GM12873 (cell line): ENCODE results near the gene ART5.

ENCODE experiments used
- TF ChIP-seq, protein P1 (sequence below): IDR thresholded peaks from 2 replicates; pipeline ENCODE4 v1.5.1; 2012; ENCODE audit warnings: low read depth, mild to moderate bottlenecking, moderate library complexity, low read length, control low read depth; ENCODE audit not compliant: insufficient read depth; ENCODE audit errors: missing control alignments

Gene ART5

DNA sequence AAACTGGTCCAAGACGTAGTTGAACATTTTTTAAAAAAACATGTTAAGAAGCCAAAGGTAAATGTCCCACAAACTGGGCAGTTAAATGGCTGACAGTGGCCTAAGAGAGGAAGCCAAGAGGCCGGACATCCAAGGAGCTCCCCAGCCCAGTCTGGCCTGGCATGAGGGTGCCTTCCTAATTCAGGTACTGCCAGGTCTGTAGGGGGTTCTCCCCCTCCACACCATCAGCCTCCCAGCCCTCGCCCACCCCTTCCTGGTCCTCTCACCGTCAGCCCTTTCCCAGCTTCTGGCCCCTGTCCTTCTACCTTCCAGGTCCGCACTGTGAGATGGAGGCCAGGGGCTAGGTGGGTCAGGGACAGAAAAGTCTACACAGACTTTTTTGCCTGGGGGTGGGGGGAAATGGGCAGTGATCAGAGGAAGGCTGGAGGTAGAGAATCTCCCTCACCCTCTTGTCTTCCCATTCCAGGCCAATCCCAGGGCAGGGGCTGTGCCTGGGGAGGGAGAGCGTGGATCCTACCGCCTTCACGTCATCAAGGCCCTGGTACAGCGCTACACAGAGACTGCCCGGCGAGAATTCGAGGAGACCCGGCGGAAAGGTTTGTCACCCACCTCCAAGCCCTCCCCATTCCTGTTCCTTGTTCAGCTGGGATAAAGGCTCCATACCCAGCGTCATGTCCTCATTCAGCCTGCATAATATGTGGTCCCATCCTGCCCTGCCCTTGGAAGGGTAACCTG lies 6.0 kb downstream of the ART5 start:
- TF ChIP-seq, protein P1, sequence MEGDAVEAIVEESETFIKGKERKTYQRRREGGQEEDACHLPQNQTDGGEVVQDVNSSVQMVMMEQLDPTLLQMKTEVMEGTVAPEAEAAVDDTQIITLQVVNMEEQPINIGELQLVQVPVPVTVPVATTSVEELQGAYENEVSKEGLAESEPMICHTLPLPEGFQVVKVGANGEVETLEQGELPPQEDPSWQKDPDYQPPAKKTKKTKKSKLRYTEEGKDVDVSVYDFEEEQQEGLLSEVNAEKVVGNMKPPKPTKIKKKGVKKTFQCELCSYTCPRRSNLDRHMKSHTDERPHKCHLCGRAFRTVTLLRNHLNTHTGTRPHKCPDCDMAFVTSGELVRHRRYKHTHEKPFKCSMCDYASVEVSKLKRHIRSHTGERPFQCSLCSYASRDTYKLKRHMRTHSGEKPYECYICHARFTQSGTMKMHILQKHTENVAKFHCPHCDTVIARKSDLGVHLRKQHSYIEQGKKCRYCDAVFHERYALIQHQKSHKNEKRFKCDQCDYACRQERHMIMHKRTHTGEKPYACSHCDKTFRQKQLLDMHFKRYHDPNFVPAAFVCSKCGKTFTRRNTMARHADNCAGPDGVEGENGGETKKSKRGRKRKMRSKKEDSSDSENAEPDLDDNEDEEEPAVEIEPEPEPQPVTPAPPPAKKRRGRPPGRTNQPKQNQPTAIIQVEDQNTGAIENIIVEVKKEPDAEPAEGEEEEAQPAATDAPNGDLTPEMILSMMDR: no peak

DNA sequence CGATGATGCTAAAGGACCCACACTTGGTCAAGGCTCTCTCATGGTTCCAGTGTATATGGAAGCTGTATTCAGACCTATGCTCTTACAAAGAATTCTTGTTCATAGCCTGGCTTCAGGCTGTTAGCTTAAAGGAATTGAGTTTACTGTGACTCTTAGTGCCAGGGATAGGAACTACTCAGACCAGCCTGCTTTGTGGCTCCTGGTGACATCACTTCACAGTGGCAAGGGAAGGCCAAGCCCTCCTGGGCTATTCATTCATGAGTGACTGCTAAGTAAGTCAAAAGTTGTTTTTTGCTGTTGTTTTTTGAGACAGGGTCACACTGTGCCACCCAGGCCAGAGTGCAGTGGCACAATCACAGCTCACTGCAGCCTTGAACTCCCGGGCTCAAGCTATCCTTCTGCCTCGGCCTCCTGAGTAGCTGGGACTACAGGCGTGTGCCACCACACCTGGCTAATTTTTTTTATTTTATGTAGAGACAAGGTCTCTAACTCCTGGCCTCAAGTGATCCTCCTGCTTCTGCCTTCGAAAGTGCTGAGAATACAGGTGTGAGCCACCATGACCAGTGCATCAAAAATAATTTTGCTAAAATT lies 9.6 kb downstream of the ART5 start:
- TF ChIP-seq, protein P1: no peak

DNA sequence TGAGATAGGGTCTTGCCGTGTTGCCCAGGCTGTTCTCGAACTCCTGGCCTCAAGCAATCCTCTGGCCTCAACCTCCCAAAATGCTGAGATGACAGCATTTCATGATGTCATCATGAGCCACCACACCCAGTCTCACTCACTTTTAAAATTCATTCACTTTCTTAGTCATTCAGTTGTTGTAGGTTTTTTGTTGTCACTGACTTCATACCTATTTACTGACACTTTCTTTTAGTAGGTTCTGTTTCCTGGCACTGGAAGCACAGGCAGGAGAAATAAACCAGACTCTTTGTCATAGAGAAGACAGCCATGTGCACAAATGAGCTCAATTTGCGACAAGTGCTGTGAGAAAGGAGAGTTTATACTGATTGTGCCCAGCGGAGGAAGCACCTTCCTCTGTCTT lies 10.5 kb downstream of the ART5 start:
- TF ChIP-seq, protein P1: no peak

DNA sequence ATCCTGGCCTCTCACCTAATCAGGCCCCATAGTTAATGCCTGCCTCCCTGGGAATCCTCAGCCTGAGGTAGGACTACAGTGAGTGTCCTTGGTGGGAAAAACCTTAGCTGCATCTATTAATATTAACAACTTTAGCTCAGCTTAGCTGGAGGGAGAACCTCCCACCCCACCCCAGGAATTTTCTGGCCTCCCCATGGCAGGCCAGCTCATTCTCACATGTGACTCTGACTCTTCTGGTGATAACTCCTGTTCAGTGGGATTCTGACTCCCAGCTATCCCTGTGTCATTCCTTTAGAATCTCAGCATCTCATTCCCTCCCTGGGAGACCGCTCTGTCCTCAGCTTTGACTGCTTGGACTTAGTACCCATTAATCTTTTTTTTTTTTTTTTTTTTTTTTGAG lies 14.5 kb downstream of the ART5 start:
- TF ChIP-seq, protein P1: no peak

DNA sequence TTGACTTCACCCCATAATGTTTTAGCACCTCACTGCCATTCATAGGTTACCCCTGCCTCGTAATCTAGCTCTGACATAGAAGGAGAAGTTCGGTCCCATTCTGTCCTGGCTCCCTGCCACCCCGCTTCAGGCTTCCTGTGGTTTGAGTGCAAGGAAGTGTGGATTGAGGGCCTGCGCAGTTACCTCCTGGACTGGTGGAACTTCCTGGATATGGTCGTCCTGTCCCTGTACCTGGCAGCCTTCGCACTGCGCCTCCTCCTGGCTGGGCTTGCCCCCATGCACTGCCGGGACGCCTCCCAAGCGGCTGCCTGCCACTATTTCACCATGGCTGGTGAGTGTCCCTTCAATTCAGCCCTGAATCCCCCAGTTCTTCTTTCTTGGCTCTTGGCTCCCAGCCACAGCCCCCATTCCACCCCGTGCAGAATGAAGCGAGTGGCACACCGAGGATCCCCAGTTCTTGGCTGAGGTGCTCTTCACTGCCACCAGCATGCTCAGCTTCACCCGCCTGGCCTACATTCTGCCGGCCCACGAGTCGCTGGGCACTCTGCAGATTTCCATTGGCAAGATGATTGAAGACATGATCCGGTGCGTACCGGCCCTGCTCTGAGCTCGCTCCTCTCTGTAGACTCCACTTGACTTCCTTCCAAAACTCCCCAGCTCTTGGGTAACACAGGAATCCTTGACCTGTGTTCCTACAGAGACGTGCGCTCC lies 15.4 kb downstream of the ART5 start:
- TF ChIP-seq, protein P1: peak; percentile 40

DNA sequence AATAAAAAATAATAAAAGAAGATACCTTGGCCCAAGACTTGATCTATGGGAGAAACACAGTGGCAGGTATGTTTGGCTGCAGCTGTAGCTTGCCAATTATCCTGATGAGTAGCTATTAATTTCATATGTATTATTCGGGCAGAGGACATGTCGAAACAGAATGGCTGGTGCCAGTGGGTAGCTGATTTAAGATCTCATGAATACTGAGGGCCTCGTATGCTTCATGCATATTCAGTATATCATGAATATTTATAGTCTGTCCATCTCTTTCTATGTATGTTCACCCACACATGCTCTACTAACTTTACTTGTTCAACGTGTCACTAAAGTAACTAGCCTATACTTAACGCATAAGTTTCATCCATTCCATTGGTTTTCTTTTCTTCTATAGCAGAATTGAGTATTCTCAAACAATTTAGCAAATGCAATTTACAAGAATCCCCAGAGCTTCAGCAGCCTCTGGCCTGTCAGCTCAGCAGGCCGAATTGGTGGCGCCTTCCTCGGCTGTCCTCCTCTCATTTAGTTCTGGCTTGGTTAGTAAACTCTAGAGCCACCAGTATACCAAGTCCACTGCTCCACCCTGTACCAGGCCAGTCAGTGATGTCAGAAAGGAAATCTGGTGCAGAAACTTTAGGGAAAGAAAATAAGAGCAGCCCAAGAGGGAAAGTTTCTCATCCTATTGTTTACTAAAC lies 17.9 kb downstream of the ART5 start:
- TF ChIP-seq, protein P1: no peak

DNA sequence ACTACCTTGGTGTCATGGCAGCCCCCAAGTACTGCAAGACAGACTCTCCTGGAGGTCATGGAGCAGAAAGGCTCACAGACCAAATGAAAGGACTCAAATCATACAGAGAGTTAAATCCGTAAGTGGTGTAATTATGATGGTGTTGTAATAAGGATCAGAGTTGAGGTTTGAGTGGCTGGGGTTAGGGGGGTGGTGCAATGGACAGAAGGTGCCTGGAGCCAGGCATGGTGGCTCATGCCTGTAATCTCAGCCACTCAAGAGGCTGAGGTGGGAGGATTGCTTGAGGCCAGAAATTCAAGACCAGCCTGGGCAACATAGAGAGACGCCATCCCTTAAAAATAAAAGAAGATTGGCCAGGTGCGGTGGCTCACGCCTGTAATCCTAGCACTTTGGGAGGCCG lies 18.7 kb downstream of the ART5 start:
- TF ChIP-seq, protein P1: no peak
